Endothelial cell of umbilical vein (primary cell): ENCODE measurements around the gene MOG. TPM values are rescaled to one million over a fixed set of nuclear protein-coding genes. Genes with fewer than 3 reads are reported as not detected.

Experiments
- BruUV-seq: library from RNA; stranded (reverse); fragments of 400-500 nt; replicated peaks from 2 replicates; lab custom pipeline; 2021; lab: Mats Ljungman, UMichigan
- CTCF ChIA-PET: fragments of 300-600, 350-600 bp; sonication (Branson Sonifier 250); formaldehyde crosslinking; loops from one replicate; lab custom pipeline; 2021; ENCODE audit warnings: antibody characterized with exemption, inconsistent platforms; lab: Charles Lee
- POLR2A ChIA-PET: fragments of 300-600, 350-600 bp; sonication (Branson Sonifier 250); formaldehyde crosslinking; loops from one replicate; lab custom pipeline; 2021; ENCODE audit warnings: antibody characterized with exemption, inconsistent platforms; lab: Charles Lee
- DNase-seq: peaks from one replicate; pipeline ENCODE4 v3.0.0-alpha.2; 2011; ENCODE audit warnings: low read depth, low spot score
- FAIRE-seq: peaks from 2 replicates; lab custom pipeline; 2011; peaks lifted over from hg19 to GRCh38; lab: Jason Lieb, UNC
- H2AFZ ChIP-seq: 2 replicates; pipeline ENCODE4 v1.6.0; 2012; ENCODE audit warnings: low read depth, low read length, control low read depth, inconsistent platforms
- H3K27ac ChIP-seq: 2 replicates; pipeline ENCODE4 v1.5.1; 2011; ENCODE audit warnings: low read depth, mild to moderate bottlenecking, control low read depth, low read length, moderate library complexity; ENCODE audit not compliant: insufficient read depth
- H3K27me3 ChIP-seq, 2 experiments: 2 replicates each; pipeline versions ENCODE4 v1.6.0 to v1.6.1; 2011; ENCODE audit warnings: low read length in 2 of 2, mixed read lengths in 1 of 2; ENCODE audit not compliant: control insufficient read depth in 2 of 2, insufficient read depth in 2 of 2
- H3K36me3 ChIP-seq, 2 experiments: 2 replicates in 1 of 2; 3 replicates in 1 of 2; pipeline ENCODE4 v1.5.1; 2011; ENCODE audit warnings: low read length in 2 of 2, mild to moderate bottlenecking in 1 of 2, moderate library complexity in 1 of 2; ENCODE audit not compliant: control insufficient read depth in 2 of 2, insufficient read depth in 2 of 2; ENCODE audit errors: extremely low read depth in 1 of 2
- H3K4me1 ChIP-seq: 3 replicates; pipeline ENCODE4 v1.5.1; 2011; ENCODE audit warnings: mild to moderate bottlenecking, low read length; ENCODE audit not compliant: control insufficient read depth, insufficient read depth; ENCODE audit errors: extremely low read depth
- H3K4me2 ChIP-seq: 2 replicates; pipeline ENCODE4 v1.6.1; 2011; ENCODE audit warnings: low read length, control low read depth, mixed read lengths; ENCODE audit not compliant: insufficient read depth
- H3K4me3 ChIP-seq, 3 experiments: fragments of 200-600 bp in 1 of 3; sonication (generic), shearing (Covaris generic) in 1 of 3; replicated peaks in 1 of 3; 2 replicates each; pipeline ENCODE4 v1.5.1; 2011 to 2016; ENCODE audit warnings: control low read depth in 3 of 3, low read length in 3 of 3, mild to moderate bottlenecking in 2 of 3, inconsistent platforms in 1 of 3, low read depth in 1 of 3, moderate library complexity in 1 of 3; ENCODE audit not compliant: insufficient read depth in 1 of 3
- H3K79me2 ChIP-seq: 2 replicates; pipeline ENCODE4 v1.6.0; 2012; ENCODE audit warnings: low read length, inconsistent platforms; ENCODE audit not compliant: control insufficient read depth, insufficient read depth
- H3K9ac ChIP-seq: replicated peaks from 2 replicates; pipeline ENCODE3; 2011; ENCODE audit warnings: low read length, control low read depth; ENCODE audit not compliant: insufficient read depth; ENCODE audit errors: extremely low read depth
- H3K9me1 ChIP-seq: replicated peaks from 3 replicates; pipeline ENCODE4 v1.6.0; 2011; ENCODE audit warnings: mild to moderate bottlenecking, low read length; ENCODE audit not compliant: control insufficient read depth, insufficient read depth; ENCODE audit errors: extremely low read depth
- H3K9me3 ChIP-seq: replicated peaks from 2 replicates; pipeline ENCODE4 v1.5.1; 2012; ENCODE audit warnings: low read length, inconsistent platforms; ENCODE audit not compliant: control insufficient read depth, insufficient read depth
- H4K20me1 ChIP-seq: replicated peaks from 2 replicates; pipeline ENCODE3; 2011; ENCODE audit warnings: mild to moderate bottlenecking, low read length; ENCODE audit not compliant: control insufficient read depth, insufficient read depth; ENCODE audit errors: extremely low read depth
- JUN ChIP-seq: IDR thresholded peaks from 2 replicates; pipeline ENCODE4 v1.6.1; 2011; ENCODE audit warnings: borderline replicate concordance, low read depth; ENCODE audit not compliant: insufficient read length, insufficient read depth
- MYC ChIP-seq: IDR thresholded peaks from one replicate; pipeline ENCODE4 v1.6.1; 2011; ENCODE audit warnings: mild to moderate bottlenecking, low read depth, low read length
- POLR2A ChIP-seq: IDR thresholded peaks from 2 replicates; pipeline ENCODE4 v1.6.1; 2012; ENCODE audit warnings: low read depth, mild to moderate bottlenecking, control low read depth, low read length
- POLR2AphosphoS5 ChIP-seq: IDR thresholded peaks from 2 replicates; pipeline ENCODE4 v1.6.1; 2012; ENCODE audit warnings: low read depth, mild to moderate bottlenecking, control low read depth, low read length, moderate library complexity; ENCODE audit not compliant: insufficient read depth
- dilution Hi-C: fragments of 300-500 bp; cut with MboI; formaldehyde crosslinking; loops from one replicate; pipeline ENCODE4 v1.15.0; 2019; ENCODE audit warnings: low sequenced_read_pairs; ENCODE audit not compliant: extremely low pct_ligation_motif_present
- intact Hi-C: fragments of 100-400 bp; cut with micrococcal nuclease; formaldehyde crosslinking; loops from one replicate; pipeline ENCODE4 v1.10.0; 2022
- polyA plus RNA-seq, 4 experiments: library from polyadenylated mRNA; depleted of rRNA in 3 of 4; stranded (reverse) in 3 of 4; unstranded in 1 of 4; fragments of >200 nt; gene quantifications; 2 replicates each; pipeline versions ENCODE4 v1.2.1 to v1.2.3, GENCODE V29; 2011 to 2012; ENCODE audit warnings: missing spikeins in 1 of 4
- total RNA-seq: library from RNA; stranded (reverse); gene quantifications from 2 replicates; pipeline ENCODE4 v1.2.3, GENCODE V29; 2021
- TF ChIP-seq, protein P1 (sequence below): IDR thresholded peaks from 2 replicates; pipeline ENCODE4 v1.6.1; 2011; ENCODE audit not compliant: insufficient read depth, insufficient read length
- TF ChIP-seq, protein P2 (sequence below), 2 donors: IDR thresholded peaks; 1 replicate in 1 of 2; 2 replicates in 1 of 2; pipeline ENCODE4 v1.5.1; 2011; ENCODE audit warnings: low read length in 2 of 2, mild to moderate bottlenecking in 2 of 2, moderate library complexity in 2 of 2, control low read depth in 1 of 2, inconsistent platforms in 1 of 2, low read depth in 1 of 2; ENCODE audit not compliant: insufficient read depth in 1 of 2; ENCODE audit errors: extremely low read depth in 1 of 2

The MOG gene
- total and polyA plus RNA-seq, 2 donors (not counting 3 experiments of a cell fraction or from before 2014, with no cell fraction given) = not detected

DNA sequence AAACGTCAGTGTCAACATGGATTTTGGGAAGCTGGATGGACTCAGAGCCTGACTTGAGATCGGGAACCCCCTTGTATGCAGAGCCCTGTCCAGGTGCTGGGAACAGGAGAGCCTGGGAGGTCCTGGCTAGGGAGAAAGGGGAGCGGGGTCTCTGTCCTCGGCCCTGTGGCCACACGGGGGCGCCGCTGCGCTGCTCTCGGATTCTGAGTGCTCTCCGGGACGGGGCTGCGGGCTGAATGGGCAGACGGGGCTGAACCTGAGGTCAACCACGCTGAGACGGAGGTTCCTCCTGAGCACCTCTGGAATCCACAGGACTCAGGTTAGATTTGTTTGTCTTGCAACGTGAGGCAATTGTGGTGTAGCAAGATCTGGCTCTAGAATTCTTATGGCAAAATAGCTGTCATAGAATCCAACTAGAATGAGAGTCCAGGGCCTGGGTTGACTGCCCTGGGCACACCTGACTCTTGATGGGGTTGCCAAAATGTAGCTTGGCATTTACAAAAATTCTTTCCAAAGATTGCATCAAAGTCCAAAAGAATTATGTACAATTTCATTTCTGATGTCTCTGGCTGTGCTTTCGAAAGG, 45.7 kb downstream of the MOG start:
- Histone ChIP-seq H3K4me3 (no peak overlapping the region), H3K9me1 (no peaks in the 10 kb centered on the region), H3K27ac (no peak overlapping the region), H3K4me1 (no peaks in the 10 kb centered on the region), H2AFZ (no peak overlapping the region), H4K20me1 (no peaks in the 10 kb centered on the region), H3K79me2 (no peaks in the 10 kb centered on the region), H3K4me2 (no peak overlapping the region), H3K36me3 (no peaks in the 10 kb centered on the region), H3K9ac (no peak overlapping the region), H3K27me3 (peaks cover 5 to 9% of the 10 kb centered on the region in 2 experiments), H3K9me3 (no peaks in the 10 kb centered on the region)
- no peak for TF ChIP-seq JUN
- no peak for TF ChIP-seq MYC
- TF ChIP-seq, protein P1, sequence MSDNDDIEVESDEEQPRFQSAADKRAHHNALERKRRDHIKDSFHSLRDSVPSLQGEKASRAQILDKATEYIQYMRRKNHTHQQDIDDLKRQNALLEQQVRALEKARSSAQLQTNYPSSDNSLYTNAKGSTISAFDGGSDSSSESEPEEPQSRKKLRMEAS = no peak
- TF ChIP-seq, protein P2, sequence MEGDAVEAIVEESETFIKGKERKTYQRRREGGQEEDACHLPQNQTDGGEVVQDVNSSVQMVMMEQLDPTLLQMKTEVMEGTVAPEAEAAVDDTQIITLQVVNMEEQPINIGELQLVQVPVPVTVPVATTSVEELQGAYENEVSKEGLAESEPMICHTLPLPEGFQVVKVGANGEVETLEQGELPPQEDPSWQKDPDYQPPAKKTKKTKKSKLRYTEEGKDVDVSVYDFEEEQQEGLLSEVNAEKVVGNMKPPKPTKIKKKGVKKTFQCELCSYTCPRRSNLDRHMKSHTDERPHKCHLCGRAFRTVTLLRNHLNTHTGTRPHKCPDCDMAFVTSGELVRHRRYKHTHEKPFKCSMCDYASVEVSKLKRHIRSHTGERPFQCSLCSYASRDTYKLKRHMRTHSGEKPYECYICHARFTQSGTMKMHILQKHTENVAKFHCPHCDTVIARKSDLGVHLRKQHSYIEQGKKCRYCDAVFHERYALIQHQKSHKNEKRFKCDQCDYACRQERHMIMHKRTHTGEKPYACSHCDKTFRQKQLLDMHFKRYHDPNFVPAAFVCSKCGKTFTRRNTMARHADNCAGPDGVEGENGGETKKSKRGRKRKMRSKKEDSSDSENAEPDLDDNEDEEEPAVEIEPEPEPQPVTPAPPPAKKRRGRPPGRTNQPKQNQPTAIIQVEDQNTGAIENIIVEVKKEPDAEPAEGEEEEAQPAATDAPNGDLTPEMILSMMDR (IDR thresholded peaks at IDR 0.05; ENCODE audit: extremely low read depth in 1 of 2, insufficient read depth in 1 of 2, low read depth in 1 of 2, low read length in 2 of 2) = peak; percentile 72 to 98
- TF ChIP-seq POLR2A = no peak
- no peak for TF ChIP-seq POLR2AphosphoS5
- DNase-seq (peak; percentile 48), FAIRE-seq (peak; percentile 67)
- intact Hi-C loops = loop anchor here (1.0 to 2.0 kb wide), 4 partner anchors 51 to 132 kb away; no protein-coding TSS in a partner anchor
- ChIA-PET CTCF (interaction anchor here (0.6 to 2.3 kb wide), 18 partner anchors 9 to 428 kb away, joined by 3 to 13 read pairs (median 3); no protein-coding TSS in a partner anchor), POLR2A (no interaction called here)
- BruUV-seq = no TSS peak
- dilution Hi-C loops = no loop called here
